Activated naive CD8-positive, alpha-beta T cell (primary cell): ENCODE results near the gene ILKAP.

Source experiments
- H3K27ac Mint-ChIP-seq: one replicate; pipeline ENCODE4 v1.8.0; 2021; ENCODE audit warnings: mixed read lengths
- H3K27me3 Mint-ChIP-seq: one replicate; pipeline ENCODE4 v1.8.0; 2021; ENCODE audit warnings: mixed read lengths
- H3K36me3 Mint-ChIP-seq: one replicate; pipeline ENCODE4 v1.8.0; 2021; ENCODE audit warnings: mixed read lengths
- H3K4me1 Mint-ChIP-seq: one replicate; pipeline ENCODE4 v1.8.0; 2021; ENCODE audit warnings: low read depth, mixed read lengths
- H3K4me3 Mint-ChIP-seq: one replicate; pipeline ENCODE4 v1.8.0; 2021; ENCODE audit warnings: mild to moderate bottlenecking, mixed read lengths
- H3K9me3 Mint-ChIP-seq: one replicate; pipeline ENCODE4 v1.8.0; 2021; ENCODE audit warnings: low read depth, mixed read lengths

The ILKAP gene

GRCh38 chr2:238158018-238158508 lies 45.4 kb downstream of the ILKAP start:
- Mint-ChIP-seq H3K27me3 (peaks cover 4% of the 10 kb centered on the region), H3K4me3 (no peak overlapping the region), H3K9me3 (no peaks in the 10 kb centered on the region), H3K27ac (no peak overlapping the region), H3K36me3 (no peaks in the 10 kb centered on the region), H3K4me1 (peaks cover 9% of the 10 kb centered on the region)

GRCh38 chr2:238157506-238158017 lies 45.9 kb downstream of the ILKAP start:
- H3K27me3 Mint-ChIP-seq: peaks cover 4% of the 10 kb centered on the region
- H3K9me3 Mint-ChIP-seq: no peaks in the 10 kb centered on the region
- no peak overlapping the region for H3K27ac Mint-ChIP-seq
- H3K4me3 Mint-ChIP-seq: no peak overlapping the region
- H3K4me1 Mint-ChIP-seq: peaks cover 9% of the 10 kb centered on the region
- H3K36me3 Mint-ChIP-seq: no peaks in the 10 kb centered on the region

GRCh38 chr2:238155761-238156694 lies 47.5 kb downstream of the ILKAP start:
- Mint-ChIP-seq H3K36me3 (no peaks in the 10 kb centered on the region), H3K9me3 (no peaks in the 10 kb centered on the region), H3K27ac (no peak overlapping the region), H3K4me3 (no peak overlapping the region), H3K27me3 (peaks cover 4% of the 10 kb centered on the region), H3K4me1 (peaks cover 9% of the 10 kb centered on the region)

GRCh38 chr2:238155051-238155760 lies 48.3 kb downstream of the ILKAP start:
- Mint-ChIP-seq H3K4me3 (no peak overlapping the region), H3K27ac (no peak overlapping the region), H3K9me3 (no peaks in the 10 kb centered on the region), H3K27me3 (peaks cover 4% of the 10 kb centered on the region), H3K4me1 (peaks cover 6% of the 10 kb centered on the region), H3K36me3 (no peaks in the 10 kb centered on the region)

- Mint-ChIP-seq H3K27ac (no peak overlapping the region), H3K27me3 (peaks cover 4% of the 10 kb centered on the region), H3K9me3 (no peaks in the 10 kb centered on the region), H3K36me3 (no peaks in the 10 kb centered on the region), H3K4me3 (no peak overlapping the region), H3K4me1 (peaks cover 4% of the 10 kb centered on the region)
These were observed 48.9 kb downstream of the ILKAP start for GRCh38 chr2:238154570-238154969.

GRCh38 chr2:238152771-238153688 lies 50.5 kb downstream of the ILKAP start:
- H3K27ac Mint-ChIP-seq: no peak overlapping the region
- no peaks in the 10 kb centered on the region for H3K9me3 Mint-ChIP-seq
- H3K4me3 Mint-ChIP-seq: no peak overlapping the region

GRCh38 chr2:238151628-238152235 lies 51.8 kb downstream of the ILKAP start:
- H3K27me3 Mint-ChIP-seq: no peaks in the 10 kb centered on the region
- no peaks in the 10 kb centered on the region for H3K4me1 Mint-ChIP-seq
- H3K27ac Mint-ChIP-seq: no peak overlapping the region
- H3K4me3 Mint-ChIP-seq: no peak overlapping the region
- H3K9me3 Mint-ChIP-seq: no peaks in the 10 kb centered on the region
- no peaks in the 10 kb centered on the region for H3K36me3 Mint-ChIP-seq

More at GRCh38 chr2:238152771-238153688, 50.5 kb downstream of the ILKAP start:
- Mint-ChIP-seq H3K4me1 (no peaks in the 10 kb centered on the region), H3K27me3 (no peaks in the 10 kb centered on the region), H3K36me3 (no peaks in the 10 kb centered on the region)

GRCh38 chr2:238151205-238151604 lies 52.3 kb downstream of the ILKAP start:
- Mint-ChIP-seq H3K4me3 (no peak overlapping the region), H3K36me3 (no peaks in the 10 kb centered on the region), H3K27ac (no peak overlapping the region), H3K27me3 (no peaks in the 10 kb centered on the region), H3K4me1 (no peaks in the 10 kb centered on the region), H3K9me3 (no peaks in the 10 kb centered on the region)

GRCh38 chr2:238150686-238151085 lies 52.8 kb downstream of the ILKAP start:
- Mint-ChIP-seq H3K9me3 (no peaks in the 10 kb centered on the region), H3K36me3 (no peaks in the 10 kb centered on the region), H3K27ac (no peak overlapping the region), H3K4me1 (no peaks in the 10 kb centered on the region), H3K4me3 (no peak overlapping the region), H3K27me3 (no peaks in the 10 kb centered on the region)

GRCh38 chr2:238149841-238150572 lies 53.5 kb downstream of the ILKAP start:
- Mint-ChIP-seq H3K27me3 (no peaks in the 10 kb centered on the region), H3K4me3 (no peak overlapping the region), H3K9me3 (no peaks in the 10 kb centered on the region), H3K4me1 (no peaks in the 10 kb centered on the region), H3K36me3 (no peaks in the 10 kb centered on the region), H3K27ac (no peak overlapping the region)

GRCh38 chr2:238148981-238149380 lies 54.5 kb downstream of the ILKAP start:
- Mint-ChIP-seq H3K4me3 (no peak overlapping the region), H3K9me3 (no peaks in the 10 kb centered on the region), H3K27me3 (no peaks in the 10 kb centered on the region), H3K27ac (no peak overlapping the region), H3K4me1 (no peaks in the 10 kb centered on the region), H3K36me3 (no peaks in the 10 kb centered on the region)

- H3K4me1 Mint-ChIP-seq: peaks cover under 1% of the 10 kb centered on the region
- no peak overlapping the region for H3K4me3 Mint-ChIP-seq
- H3K27ac Mint-ChIP-seq: no peak overlapping the region
- no peaks in the 10 kb centered on the region for H3K27me3 Mint-ChIP-seq
- H3K36me3 Mint-ChIP-seq: no peaks in the 10 kb centered on the region
- no peaks in the 10 kb centered on the region for H3K9me3 Mint-ChIP-seq
These were observed 56.5 kb downstream of the ILKAP start for GRCh38 chr2:238146884-238147544.

GRCh38 chr2:238145851-238146250 lies 57.6 kb downstream of the ILKAP start:
- Mint-ChIP-seq H3K36me3 (no peaks in the 10 kb centered on the region), H3K27ac (no peak overlapping the region), H3K4me1 (peaks cover 6% of the 10 kb centered on the region), H3K4me3 (no peak overlapping the region), H3K9me3 (no peaks in the 10 kb centered on the region), H3K27me3 (no peaks in the 10 kb centered on the region)
